ENCODE measurements around the gene KL. TPM values are rescaled to one million over a fixed set of nuclear protein-coding genes. Genes with fewer than 3 reads are reported as not detected.

The KL gene
- polyA plus RNA-seq, 1 experiment = not detected

GRCh38 chr13:32989942-32990341 lies 26.3 kb upstream of the KL start:
- H3K4me3 ChIP-seq (ENCODE audit: low read depth, low read length) = no peak overlapping the region
- no peaks in the 10 kb centered on the region for H3K9me3 ChIP-seq (ENCODE audit: control insufficient read depth, insufficient read depth, low read length)
- DNase-seq (ENCODE audit: low read depth, low spot score) = no peak
- TF ChIP-seq, protein P1, sequence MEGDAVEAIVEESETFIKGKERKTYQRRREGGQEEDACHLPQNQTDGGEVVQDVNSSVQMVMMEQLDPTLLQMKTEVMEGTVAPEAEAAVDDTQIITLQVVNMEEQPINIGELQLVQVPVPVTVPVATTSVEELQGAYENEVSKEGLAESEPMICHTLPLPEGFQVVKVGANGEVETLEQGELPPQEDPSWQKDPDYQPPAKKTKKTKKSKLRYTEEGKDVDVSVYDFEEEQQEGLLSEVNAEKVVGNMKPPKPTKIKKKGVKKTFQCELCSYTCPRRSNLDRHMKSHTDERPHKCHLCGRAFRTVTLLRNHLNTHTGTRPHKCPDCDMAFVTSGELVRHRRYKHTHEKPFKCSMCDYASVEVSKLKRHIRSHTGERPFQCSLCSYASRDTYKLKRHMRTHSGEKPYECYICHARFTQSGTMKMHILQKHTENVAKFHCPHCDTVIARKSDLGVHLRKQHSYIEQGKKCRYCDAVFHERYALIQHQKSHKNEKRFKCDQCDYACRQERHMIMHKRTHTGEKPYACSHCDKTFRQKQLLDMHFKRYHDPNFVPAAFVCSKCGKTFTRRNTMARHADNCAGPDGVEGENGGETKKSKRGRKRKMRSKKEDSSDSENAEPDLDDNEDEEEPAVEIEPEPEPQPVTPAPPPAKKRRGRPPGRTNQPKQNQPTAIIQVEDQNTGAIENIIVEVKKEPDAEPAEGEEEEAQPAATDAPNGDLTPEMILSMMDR (IDR thresholded peaks at IDR 0.05; ENCODE audit: low read depth, low read length) = no peak
- H3K27me3 ChIP-seq (ENCODE audit: control insufficient read depth, insufficient read depth, low read length) = peaks cover 4% of the 10 kb centered on the region
- no peak overlapping the region for H3K27ac ChIP-seq (ENCODE audit: low read depth, low read length)
- POLR2A ChIA-PET = no interaction called here
- CTCF ChIA-PET = no interaction called here

- CTCF ChIA-PET = no interaction called here
- Histone ChIP-seq H3K4me3 (ENCODE audit: low read depth, low read length) (no peak overlapping the region), H3K27ac (ENCODE audit: low read depth, low read length) (no peak overlapping the region), H3K9me3 (ENCODE audit: control insufficient read depth, insufficient read depth, low read length) (no peaks in the 10 kb centered on the region), H3K27me3 (ENCODE audit: control insufficient read depth, insufficient read depth, low read length) (no peaks in the 10 kb centered on the region)
- no peak for DNase-seq (ENCODE audit: low read depth, low spot score)
- POLR2A ChIA-PET = no interaction called here
- TF ChIP-seq, protein P1 (IDR thresholded peaks at IDR 0.05; ENCODE audit: low read depth, low read length) = no peak
Measured at GRCh38 chr13:32993145-32993544, 23.1 kb upstream of the KL start.

DNA sequence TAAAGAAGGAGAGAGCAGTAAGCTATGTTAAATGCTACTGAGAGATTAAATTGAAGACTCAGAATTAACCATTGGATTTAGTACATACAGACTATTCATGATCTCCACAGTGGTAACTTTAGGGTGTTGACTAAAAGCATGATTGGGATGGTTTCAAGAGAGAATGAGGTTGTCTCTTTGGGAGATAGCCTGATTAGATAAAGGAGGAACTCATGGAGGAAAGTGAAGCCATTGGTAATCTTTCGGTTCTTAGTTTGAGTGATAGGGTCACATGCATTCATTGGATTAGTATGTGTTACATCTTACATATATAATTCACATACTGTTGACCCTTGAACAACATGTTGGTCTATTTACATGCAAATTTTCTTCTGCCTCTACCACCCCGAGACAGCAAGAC lies 18.8 kb upstream of the KL start:
- TF ChIP-seq, protein P1 (IDR thresholded peaks at IDR 0.05; ENCODE audit: low read depth, low read length) = no peak
- H3K27ac ChIP-seq (ENCODE audit: low read depth, low read length) = no peak overlapping the region
- ChIA-PET CTCF (no interaction called here), POLR2A (no interaction called here)
- peaks cover 5% of the 10 kb centered on the region for H3K27me3 ChIP-seq (ENCODE audit: control insufficient read depth, insufficient read depth, low read length)
- H3K4me3 ChIP-seq (ENCODE audit: low read depth, low read length) = no peak overlapping the region
- no peaks in the 10 kb centered on the region for H3K9me3 ChIP-seq (ENCODE audit: control insufficient read depth, insufficient read depth, low read length)
- no peak for DNase-seq (ENCODE audit: low read depth, low spot score)

- ChIA-PET POLR2A (no interaction called here), CTCF (no interaction called here)
- Histone ChIP-seq H3K27ac (ENCODE audit: low read depth, low read length) (no peak overlapping the region), H3K9me3 (ENCODE audit: control insufficient read depth, insufficient read depth, low read length) (no peaks in the 10 kb centered on the region), H3K27me3 (ENCODE audit: control insufficient read depth, insufficient read depth, low read length) (peaks cover 5% of the 10 kb centered on the region), H3K4me3 (ENCODE audit: low read depth, low read length) (no peak overlapping the region)
- TF ChIP-seq, protein P1 (IDR thresholded peaks at IDR 0.05; ENCODE audit: low read depth, low read length) = no peak
- DNase-seq (ENCODE audit: low read depth, low spot score) = no peak
Measured at GRCh38 chr13:32998966-32999365, 17.3 kb upstream of the KL start.

DNA sequence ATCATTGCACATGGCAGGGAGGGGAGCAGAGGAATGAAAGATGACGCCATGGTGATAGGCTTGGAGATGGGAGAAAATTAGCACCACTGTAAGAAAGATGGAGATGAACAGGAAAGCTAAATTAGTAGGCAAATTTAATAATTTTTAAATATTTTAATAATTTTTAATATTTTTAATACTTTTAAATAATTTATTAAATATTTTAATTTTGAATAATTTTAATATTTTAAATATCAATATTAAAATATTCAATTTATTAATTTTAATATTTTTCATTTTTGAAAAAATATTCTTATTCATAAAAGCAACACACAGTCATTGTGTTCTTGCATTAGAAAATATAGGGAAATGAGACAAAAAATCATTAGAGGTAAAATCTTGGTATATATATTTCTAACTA lies 15.9 kb upstream of the KL start:
- H3K9me3 ChIP-seq (ENCODE audit: control insufficient read depth, insufficient read depth, low read length) = no peaks in the 10 kb centered on the region
- H3K27me3 ChIP-seq (ENCODE audit: control insufficient read depth, insufficient read depth, low read length) = peaks cover 10% of the 10 kb centered on the region
- no peak overlapping the region for H3K27ac ChIP-seq (ENCODE audit: low read depth, low read length)
- ChIA-PET POLR2A (no interaction called here), CTCF (no interaction called here)
- no peak for DNase-seq (ENCODE audit: low read depth, low spot score)
- H3K4me3 ChIP-seq (ENCODE audit: low read depth, low read length) = no peak overlapping the region
- TF ChIP-seq, protein P1 (IDR thresholded peaks at IDR 0.05; ENCODE audit: low read depth, low read length) = no peak

All from AG04450 (cell line).